ENCODE data around the gene LY9.
"Not testable (repeated sequence)": the region's sequence is repeated elsewhere in the genome, so short reads cannot be mapped to it uniquely, and the experiment has no call there.

Gene LY9

DNA sequence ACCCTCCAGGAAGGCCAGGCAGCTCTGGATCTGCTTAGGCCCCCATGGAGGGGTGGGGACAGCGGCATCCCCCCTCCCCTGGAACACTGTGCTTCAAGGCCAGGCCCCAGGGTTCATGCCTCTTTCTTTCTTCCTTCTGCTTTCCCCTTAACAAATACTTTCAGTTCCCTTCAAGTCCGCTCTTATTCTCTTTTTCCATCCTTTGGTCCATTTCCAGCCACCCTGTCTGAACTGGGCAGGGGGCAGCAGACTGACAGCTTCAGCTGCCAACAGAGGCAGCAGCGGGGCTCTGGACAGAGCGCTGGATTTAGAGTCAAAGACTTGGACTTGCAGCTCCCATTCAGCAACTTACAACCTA, 67.8 kb downstream of the LY9 start:
- DNase-seq (ENCODE audit: extremely low read depth in 1 of 2, low read depth in 1 of 2): no peak

DNA sequence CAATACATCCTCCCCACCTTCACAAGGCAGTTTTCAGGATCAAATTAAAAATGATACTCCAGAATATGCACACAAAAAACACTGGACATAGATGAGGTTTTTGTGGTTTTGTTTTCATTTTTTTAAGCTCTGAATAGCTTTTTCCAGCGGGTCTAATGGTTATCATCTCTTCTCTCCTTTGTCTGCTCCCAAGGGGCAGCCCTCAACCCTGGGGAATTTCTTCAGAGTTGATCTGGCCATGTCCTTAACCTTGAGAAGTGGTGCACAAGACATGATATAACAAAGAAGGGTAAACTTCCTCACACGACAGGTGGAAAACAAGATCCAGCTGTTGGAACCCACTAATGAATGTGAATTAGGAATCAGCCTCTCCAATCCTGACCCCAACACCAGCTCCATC, 68.2 kb downstream of the LY9 start:
- no peak for DNase-seq (ENCODE audit: extremely low read depth in 1 of 2, low read depth in 1 of 2)

DNA sequence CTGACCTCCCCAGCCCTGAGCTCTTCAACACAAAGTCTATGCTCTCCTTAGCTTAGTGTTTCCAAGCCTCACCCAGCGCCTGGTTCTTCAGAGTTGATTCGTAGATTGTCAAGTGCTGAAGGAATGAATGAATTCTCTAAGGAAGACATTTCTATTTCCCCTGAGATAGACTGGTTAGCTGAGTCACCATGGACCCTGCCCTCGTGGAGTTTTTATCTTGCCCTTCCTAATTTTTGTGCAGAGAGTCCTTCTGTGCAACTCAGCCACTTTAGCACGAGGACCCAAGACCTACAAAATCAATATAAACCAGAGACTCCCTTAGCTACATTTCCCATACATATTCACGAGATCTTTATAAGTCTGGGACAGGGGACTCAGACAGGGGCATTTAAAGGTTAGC, 69.4 kb downstream of the LY9 start:
- no peak for DNase-seq (ENCODE audit: extremely low read depth in 1 of 2, low read depth in 1 of 2)

DNA sequence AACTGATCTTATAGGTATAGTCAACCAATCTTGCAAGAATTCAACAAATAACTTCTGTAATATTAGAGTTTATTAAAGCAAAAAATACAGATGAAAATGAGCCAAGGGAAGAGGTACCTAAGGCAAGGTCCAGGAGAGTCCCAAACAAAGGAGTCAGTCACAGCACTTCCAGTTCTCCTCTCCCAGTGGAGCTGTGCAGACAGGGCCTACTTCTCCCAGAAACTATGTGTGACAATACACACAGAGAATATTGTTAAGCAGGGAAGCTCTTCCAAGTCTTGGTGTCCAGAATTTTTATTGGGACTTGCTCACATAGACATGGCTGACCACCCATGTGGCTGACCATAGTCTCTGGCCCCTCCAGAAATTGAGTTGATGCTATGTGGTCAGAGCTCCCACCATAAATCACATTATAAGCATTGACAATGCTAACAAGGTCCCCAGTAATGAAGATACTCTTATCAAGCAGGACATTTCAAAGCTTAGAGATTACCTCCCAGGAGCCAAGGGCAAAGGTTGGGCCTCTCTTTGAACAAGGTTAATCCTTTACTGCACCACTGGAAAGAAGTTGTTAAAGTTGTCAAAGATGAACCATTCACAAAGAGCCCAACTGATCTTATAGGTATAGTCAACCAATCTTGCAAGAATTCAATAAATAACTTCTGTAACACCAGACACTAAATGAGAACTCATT, 70.2 kb downstream of the LY9 start:
- DNase-seq (ENCODE audit: extremely low read depth in 1 of 2, low read depth in 1 of 2): no peak

DNA sequence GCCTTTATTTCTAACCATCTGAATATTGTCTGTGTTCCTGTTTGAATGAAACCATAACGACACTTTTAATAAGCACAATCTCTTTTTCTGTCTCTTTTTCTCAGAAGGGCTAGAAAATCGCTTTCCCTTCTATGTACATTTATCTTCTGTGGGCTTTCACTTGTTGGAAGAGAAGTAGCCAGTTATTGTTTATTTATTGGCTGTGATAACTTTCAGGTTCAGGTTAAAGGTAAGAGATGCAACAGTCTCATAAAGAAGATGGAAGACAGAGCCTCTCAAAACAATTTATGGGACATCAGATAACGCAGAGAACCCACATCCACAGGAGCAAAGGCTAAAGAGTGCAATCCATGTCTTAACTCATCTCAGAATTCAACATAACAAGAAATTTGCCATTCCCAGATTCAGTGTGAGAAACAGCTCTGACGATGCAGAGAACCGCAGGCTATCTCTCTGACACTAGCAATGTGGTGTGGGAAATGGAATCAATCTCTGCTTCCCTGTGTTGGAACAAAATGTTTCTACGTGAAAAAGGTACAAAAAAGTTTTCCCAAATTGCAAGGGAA, 70.8 kb downstream of the LY9 start:
- DNase-seq (ENCODE audit: extremely low read depth in 1 of 2, low read depth in 1 of 2): no peak

DNA sequence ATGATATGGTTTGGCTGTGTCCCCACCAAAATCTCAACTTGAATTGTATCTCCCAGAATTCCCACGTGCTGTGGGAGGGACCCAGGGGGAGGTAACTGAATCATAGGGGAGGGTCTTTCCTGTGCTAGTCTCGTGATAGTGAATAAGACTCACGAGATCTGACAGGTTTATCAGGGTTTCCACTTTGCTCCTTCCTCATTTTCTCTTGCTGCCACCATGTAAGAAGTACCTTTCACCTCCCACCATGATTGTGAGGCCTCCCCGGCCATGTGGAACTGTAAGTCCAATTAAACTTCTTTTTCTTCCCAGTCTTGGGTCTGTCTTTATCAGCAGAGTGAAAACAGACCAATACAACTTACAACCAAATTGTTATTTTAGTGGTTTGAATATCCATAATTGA, 71.7 kb downstream of the LY9 start:
- DNase-seq (ENCODE audit: extremely low read depth in 1 of 2, low read depth in 1 of 2): not testable (repeated sequence)

DNA sequence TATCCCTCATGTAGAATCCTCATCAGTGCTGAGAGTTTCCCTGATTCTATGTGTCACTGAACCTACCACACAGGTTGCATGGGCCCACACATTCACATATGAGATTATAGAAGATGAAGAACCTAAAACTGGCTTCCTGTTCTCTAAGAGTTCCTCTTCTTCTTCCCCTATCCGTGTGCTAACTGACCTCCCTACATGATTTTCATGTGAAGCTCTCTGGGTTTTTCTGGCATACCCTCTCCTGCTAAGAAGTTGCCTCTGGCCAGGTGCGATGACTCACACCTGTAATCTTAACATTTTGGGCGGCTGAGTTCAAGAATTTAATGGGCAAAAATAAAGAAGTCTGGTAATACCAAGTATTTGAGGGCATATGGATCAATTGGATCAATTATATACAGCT, 72.2 kb downstream of the LY9 start:
- DNase-seq (ENCODE audit: extremely low read depth in 1 of 2, low read depth in 1 of 2): no peak

DNA sequence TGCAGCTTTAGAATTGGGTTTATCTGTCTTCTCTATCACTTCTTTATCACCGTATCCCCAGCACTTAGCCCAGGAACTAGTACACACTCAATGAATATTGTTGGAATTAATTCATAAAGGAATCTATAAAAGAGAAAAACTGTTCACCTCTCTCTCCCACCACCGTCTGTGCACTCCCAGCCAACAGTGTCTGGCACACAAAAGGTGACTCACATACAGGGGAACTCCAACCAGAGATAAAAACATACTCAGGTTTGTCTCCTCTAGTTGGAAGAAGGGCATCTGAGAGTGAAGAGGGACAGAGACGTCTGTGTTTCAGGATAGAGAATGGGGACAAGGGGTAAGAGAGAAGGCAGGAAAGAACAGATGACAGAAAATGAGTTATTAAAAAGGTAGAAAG, 79.0 kb downstream of the LY9 start:
- no peak for DNase-seq (ENCODE audit: extremely low read depth in 1 of 2, low read depth in 1 of 2)

DNA sequence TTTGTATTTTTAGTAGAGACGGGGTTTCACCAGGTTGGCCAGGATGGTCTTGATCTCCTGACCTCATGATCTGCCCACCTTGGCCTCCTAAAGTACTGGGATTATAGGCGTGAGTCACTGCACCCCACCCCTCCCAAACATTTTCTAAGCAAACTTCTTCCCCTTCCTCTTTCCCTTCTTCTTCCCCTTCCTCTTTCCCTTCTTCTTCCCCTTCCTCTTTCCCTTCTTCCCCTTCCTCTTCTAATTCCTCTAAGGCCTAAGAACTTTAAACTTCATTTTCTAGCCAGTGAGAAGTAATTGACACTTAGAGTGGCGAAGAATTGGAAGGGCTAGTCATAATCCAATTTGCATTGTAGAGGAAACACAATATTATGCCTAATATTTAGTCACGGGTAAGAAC, 79.6 kb downstream of the LY9 start:
- not testable (repeated sequence) for DNase-seq (ENCODE audit: extremely low read depth in 1 of 2, low read depth in 1 of 2)

DNA sequence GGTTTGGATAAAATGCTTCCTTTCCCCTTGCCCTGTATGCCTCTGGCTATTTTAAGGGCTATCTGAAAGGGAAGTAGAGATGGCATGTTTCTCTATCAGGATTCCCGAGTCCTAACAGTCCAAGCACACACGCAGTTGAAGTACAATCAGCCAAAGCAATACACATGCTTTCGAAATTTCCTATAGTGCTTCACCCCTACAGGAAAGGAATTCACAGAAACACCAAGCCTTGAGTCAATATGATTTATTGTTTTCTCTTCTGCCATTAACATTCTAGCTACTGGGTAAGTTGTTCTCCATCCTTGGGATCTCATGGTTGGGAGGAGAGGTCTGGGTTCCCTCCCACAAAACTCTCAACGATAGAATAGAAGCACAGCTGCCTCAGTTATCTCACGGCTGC, 80.3 kb downstream of the LY9 start:
- DNase-seq (ENCODE audit: extremely low read depth in 1 of 2, low read depth in 1 of 2): no peak

DNA sequence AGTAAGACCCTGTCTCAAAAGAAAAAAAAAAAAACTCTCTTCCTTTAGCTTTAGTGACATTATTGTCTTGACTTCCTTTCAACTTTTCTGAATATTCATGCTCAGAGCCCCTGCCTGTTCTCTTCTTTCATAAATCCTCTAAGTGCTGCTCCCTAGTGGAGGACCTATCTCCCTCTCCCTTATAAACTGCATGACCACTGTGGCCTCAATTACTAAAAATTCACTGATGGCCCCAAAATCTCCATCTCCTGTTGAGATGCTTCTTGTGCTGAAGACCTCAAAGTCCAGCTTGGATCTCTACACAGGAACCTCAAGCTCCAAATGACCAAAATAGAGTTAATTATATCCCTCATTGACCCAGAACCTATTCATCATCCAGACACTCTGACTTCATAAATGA, 81.2 kb downstream of the LY9 start:
- no peak for DNase-seq (ENCODE audit: extremely low read depth in 1 of 2, low read depth in 1 of 2)
